NOMO-1 treated with DMSO at 0.1 percent for 48 hours (cell line): ENCODE data around the gene OGT.

Experiments
- DNase-seq: peaks from one replicate; lab custom pipeline; 2025; ENCODE audit not compliant: unreplicated experiment; lab: John Stamatoyannopoulos, UW

Gene OGT

DNA sequence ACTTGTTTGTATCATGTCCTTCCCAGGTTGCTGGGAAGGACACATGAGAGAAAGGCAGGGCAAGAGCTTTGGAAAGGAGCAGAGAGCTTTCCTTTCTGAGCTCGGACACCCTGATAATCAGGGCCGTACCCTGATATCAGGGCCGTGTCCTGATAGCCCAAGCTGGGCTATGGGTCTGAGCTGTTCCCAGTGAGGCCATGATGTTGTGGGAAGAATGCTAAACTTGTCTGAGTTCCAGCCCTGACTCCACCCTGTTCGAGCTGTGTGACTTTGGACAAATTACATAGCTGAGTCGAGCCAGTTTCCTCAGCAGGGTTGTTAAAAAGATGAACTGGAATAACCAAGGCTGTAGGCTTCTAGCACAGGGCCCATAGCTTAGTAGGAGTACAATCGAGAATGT lies 88.7 kb downstream of the OGT start:
- no peak for DNase-seq

DNA sequence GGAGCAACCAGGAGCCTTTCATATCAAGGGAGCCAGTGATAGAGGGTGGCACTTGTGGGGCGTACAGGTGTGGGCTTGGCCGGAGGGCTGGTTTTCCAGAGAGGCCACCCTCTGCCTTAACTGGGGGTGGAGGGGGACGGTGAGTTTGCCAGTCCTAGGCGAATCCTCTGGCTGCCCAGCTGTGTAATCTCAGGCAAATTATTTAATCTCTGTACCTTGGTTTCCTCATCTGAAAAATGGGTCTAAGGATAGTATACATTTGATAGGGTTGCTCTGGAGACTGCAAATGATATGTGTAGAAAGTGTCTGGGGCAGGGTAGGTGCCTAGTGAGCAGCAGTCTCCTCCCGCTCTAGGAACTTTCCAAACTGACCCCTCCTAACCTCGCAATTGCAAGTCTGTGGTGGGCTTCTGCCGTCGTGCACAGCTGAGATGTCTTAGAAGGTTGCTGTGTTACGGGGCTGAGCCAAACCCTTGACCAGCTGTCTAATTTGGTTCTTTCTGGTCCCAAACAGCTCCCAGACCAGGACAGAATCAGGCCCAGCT lies 89.2 kb downstream of the OGT start:
- DNase-seq = no peak

DNA sequence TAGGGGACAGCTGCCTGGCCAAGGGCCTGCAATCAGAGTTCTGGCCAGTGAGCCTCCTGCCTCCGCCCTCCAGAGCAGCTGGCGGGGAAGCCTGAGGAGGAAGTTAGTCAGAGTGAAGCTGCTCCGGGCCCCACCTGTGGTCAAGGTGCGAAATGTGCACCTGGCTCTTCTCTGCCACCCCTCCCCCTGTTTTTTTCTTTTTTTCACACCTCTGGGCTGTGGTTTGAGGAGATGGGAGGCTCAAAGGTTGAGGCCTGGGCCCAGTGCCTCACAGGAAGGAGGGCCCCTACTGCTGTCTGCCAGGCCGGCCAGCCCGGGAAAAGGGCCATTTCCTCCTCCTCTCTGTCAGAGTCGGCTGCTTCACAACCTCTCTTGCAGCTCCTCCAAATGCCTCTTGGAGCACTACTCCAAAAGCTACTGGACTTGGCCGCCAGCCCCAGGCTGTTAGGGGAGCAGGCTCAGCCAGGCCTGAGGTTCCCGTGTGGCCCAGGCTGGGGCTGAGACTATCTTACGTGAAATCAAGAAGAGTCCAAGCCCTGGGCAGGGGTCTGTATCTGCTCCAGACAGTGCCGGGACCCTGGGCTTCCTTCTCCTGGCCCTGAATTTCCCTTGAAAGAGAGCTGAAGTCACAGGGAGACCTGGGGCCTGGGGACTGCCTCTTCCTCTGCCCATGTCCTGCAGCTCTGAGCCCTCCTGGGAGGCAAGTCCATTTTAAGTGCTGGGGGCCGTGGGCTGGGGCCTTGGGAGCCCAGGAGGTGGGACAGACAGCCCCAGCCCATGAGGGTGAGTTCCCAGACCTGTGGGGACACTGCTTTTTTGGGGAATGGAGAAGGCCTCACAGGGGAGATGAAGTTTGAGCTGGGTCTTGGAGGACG lies 89.9 kb downstream of the OGT start:
- DNase-seq = peak; percentile 72

- DNase-seq = no peak
Measured at GRCh38 chrX:71623714-71624113, 90.8 kb downstream of the OGT start.

GRCh38 chrX:71625471-71625870 lies 92.6 kb downstream of the OGT start:
- no peak for DNase-seq
